Measurements from ENCODE around the gene SLC15A4.
"Not testable (repeated sequence)": the region's sequence is repeated elsewhere in the genome, so short reads cannot be mapped to it uniquely, and the experiment has no call there.

SLC15A4 gene

GRCh38 chr12:128807161-128807724, 16.5 kb downstream of the SLC15A4 start:
- ChIA-PET CTCF (interaction anchor here (1.7 kb wide), 1 partner anchor 25 kb away, joined by 4 read pairs; no protein-coding TSS in a partner anchor), POLR2A (no interaction called here)
- H3K4me3 ChIP-seq (ENCODE audit: low read depth, low read length) = no peak overlapping the region
- TF ChIP-seq CTCF (IDR thresholded peaks at IDR 0.05; ENCODE audit: insufficient read depth, low read length, missing control alignments) = no peak
- DNase-seq (ENCODE audit: low read depth, low spot score) = no peak

DNA sequence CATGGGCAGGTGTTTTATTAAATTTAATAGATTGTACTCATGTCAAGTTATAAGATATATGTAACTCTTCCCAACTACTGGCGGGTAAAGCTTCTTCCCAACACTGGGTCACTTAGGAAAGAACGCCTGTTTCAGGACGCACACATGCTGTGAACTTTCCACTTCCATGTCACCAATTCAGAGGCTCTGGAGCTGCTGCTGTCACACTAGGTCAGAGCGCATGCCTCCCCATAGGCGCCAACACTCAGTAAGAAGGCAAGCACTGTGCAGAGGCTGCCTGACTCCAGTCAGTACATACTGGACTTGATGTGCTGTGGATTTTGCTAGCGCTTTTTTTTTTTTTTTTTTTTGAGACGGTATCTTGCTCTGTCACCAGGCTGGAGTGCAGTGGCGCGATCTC, 17.2 kb downstream of the SLC15A4 start:
- POLR2A ChIA-PET = no interaction called here
- CTCF ChIA-PET = interaction anchor here (1.7 kb wide), 1 partner anchor 25 kb away, joined by 4 read pairs; no protein-coding TSS in a partner anchor
- no peak for DNase-seq (ENCODE audit: low read depth, low spot score)
- TF ChIP-seq CTCF (IDR thresholded peaks at IDR 0.05; ENCODE audit: insufficient read depth, low read length, missing control alignments) = no peak
- no peak overlapping the region for H3K4me3 ChIP-seq (ENCODE audit: low read depth, low read length)

DNA sequence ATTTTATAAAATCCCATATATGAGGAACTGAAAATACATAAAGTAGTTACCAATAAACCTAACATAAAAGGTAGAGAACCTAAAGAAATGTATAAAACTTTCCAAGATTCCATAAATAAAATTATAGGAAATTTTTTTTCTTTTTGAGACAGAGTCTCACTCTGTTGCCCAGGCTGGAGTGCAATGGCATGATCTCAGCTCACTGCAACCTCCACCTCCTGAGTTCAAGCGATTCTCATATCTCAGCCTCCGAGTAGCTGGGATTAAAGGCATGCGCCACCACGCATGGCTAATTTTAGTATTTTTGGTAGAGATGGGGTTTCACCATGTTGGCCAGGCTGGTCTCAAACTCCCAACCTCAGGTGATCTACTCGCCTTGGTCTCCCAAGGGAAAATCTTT, 18.4 kb downstream of the SLC15A4 start:
- POLR2A ChIA-PET; CTCF ChIA-PET; DNase-seq (ENCODE audit: low read depth, low spot score); H3K4me3 ChIP-seq (ENCODE audit: low read depth, low read length): not testable (repeated sequence)

DNA sequence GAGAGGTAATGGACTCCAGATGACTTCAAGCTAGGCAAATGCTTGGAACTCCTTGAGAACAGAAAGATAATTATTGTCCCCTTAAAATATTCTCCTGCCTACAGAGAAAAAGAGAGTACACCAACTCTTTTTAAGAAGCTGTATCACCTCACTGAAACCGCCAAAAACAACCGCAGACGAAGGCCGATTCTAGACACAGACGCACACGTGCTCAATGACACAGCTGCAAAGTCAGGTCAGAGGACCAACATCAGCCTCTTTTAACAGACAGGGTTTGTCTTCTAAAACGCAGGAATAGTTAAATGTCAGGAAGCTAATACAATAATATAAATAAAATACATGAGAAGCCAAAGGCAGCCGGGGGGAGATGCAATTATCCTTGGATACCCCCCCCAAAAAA, 19.0 kb downstream of the SLC15A4 start:
- POLR2A ChIA-PET = no interaction called here
- CTCF ChIA-PET = interaction anchor here (0.9 kb wide), 1 partner anchor 22 kb away, joined by 3 read pairs; no protein-coding TSS in a partner anchor
- no peak for DNase-seq (ENCODE audit: low read depth, low spot score)

DNA sequence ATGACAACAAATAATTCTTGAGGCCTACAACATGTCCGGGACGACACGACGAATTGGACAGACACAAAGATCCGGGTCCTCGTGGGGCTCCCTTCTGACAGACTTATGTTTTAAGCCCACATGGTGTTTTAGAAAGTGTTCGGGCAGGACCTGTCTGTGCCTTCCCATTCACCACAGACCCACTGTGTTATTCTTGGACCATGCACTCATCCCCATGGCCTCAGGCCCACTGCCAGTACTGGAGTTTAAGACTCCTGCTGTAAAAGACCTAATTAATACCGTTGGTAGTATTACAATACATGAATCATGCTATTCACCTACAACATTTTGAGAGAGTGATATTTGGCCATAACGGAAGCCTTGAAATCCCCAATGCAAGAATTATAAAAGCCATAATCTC, 20.0 kb downstream of the SLC15A4 start:
- CTCF ChIA-PET = no interaction called here
- POLR2A ChIA-PET = no interaction called here
- TF ChIP-seq CTCF (IDR thresholded peaks at IDR 0.05; ENCODE audit: insufficient read depth, low read length, missing control alignments) = no peak

More for the DNA sequence above, 19.0 kb downstream of the SLC15A4 start:
- no peak for TF ChIP-seq CTCF (IDR thresholded peaks at IDR 0.05; ENCODE audit: insufficient read depth, low read length, missing control alignments)
- no peak overlapping the region for H3K4me3 ChIP-seq (ENCODE audit: low read depth, low read length)

GRCh38 chr12:128802756-128803155, 21.0 kb downstream of the SLC15A4 start:
- no peak overlapping the region for H3K4me3 ChIP-seq (ENCODE audit: low read depth, low read length)
- POLR2A ChIA-PET = no interaction called here
- TF ChIP-seq CTCF (IDR thresholded peaks at IDR 0.05; ENCODE audit: insufficient read depth, low read length, missing control alignments) = no peak
- DNase-seq (ENCODE audit: low read depth, low spot score) = no peak
- CTCF ChIA-PET = no interaction called here

More for the DNA sequence above, 20.0 kb downstream of the SLC15A4 start:
- H3K4me3 ChIP-seq (ENCODE audit: low read depth, low read length) = no peak overlapping the region
- no peak for DNase-seq (ENCODE audit: low read depth, low spot score)

GRCh38 chr12:128801879-128802391, 21.8 kb downstream of the SLC15A4 start:
- no peak for TF ChIP-seq CTCF (IDR thresholded peaks at IDR 0.05; ENCODE audit: insufficient read depth, low read length, missing control alignments)
- CTCF ChIA-PET = no interaction called here
- H3K4me3 ChIP-seq (ENCODE audit: low read depth, low read length) = no peak overlapping the region
- POLR2A ChIA-PET = no interaction called here
- DNase-seq (ENCODE audit: low read depth, low spot score) = no peak
